Endothelial cell of umbilical vein (primary cell): ENCODE measurements around the gene SOX30. TPM values are rescaled to one million over a fixed set of nuclear protein-coding genes. Genes with fewer than 3 reads are reported as not detected.

ENCODE experiments used
- BruUV-seq: library from RNA; stranded (reverse); fragments of 400-500 nt; replicated peaks from 2 replicates; lab custom pipeline; 2021; lab: Mats Ljungman, UMichigan
- CTCF ChIA-PET: fragments of 300-600, 350-600 bp; sonication (Branson Sonifier 250); formaldehyde crosslinking; loops from one replicate; lab custom pipeline; 2021; ENCODE audit warnings: antibody characterized with exemption, inconsistent platforms; lab: Charles Lee
- POLR2A ChIA-PET: fragments of 300-600, 350-600 bp; sonication (Branson Sonifier 250); formaldehyde crosslinking; loops from one replicate; lab custom pipeline; 2021; ENCODE audit warnings: antibody characterized with exemption, inconsistent platforms; lab: Charles Lee
- DNase-seq: peaks from one replicate; pipeline ENCODE4 v3.0.0-alpha.2; 2011; ENCODE audit warnings: low read depth, low spot score
- FAIRE-seq: peaks from 2 replicates; lab custom pipeline; 2011; peaks lifted over from hg19 to GRCh38; lab: Jason Lieb, UNC
- H2AFZ ChIP-seq: 2 replicates; pipeline ENCODE4 v1.6.0; 2012; ENCODE audit warnings: low read depth, low read length, control low read depth, inconsistent platforms
- H3K27ac ChIP-seq: 2 replicates; pipeline ENCODE4 v1.5.1; 2011; ENCODE audit warnings: low read depth, mild to moderate bottlenecking, control low read depth, low read length, moderate library complexity; ENCODE audit not compliant: insufficient read depth
- H3K27me3 ChIP-seq, 2 experiments: 2 replicates each; pipeline versions ENCODE4 v1.6.0 to v1.6.1; 2011; ENCODE audit warnings: low read length in 2 of 2, mixed read lengths in 1 of 2; ENCODE audit not compliant: control insufficient read depth in 2 of 2, insufficient read depth in 2 of 2
- H3K36me3 ChIP-seq, 2 experiments: 2 replicates in 1 of 2; 3 replicates in 1 of 2; pipeline ENCODE4 v1.5.1; 2011; ENCODE audit warnings: low read length in 2 of 2, mild to moderate bottlenecking in 1 of 2, moderate library complexity in 1 of 2; ENCODE audit not compliant: control insufficient read depth in 2 of 2, insufficient read depth in 2 of 2; ENCODE audit errors: extremely low read depth in 1 of 2
- H3K4me1 ChIP-seq: 3 replicates; pipeline ENCODE4 v1.5.1; 2011; ENCODE audit warnings: mild to moderate bottlenecking, low read length; ENCODE audit not compliant: control insufficient read depth, insufficient read depth; ENCODE audit errors: extremely low read depth
- H3K4me2 ChIP-seq: 2 replicates; pipeline ENCODE4 v1.6.1; 2011; ENCODE audit warnings: low read length, control low read depth, mixed read lengths; ENCODE audit not compliant: insufficient read depth
- H3K4me3 ChIP-seq, 3 experiments: fragments of 200-600 bp in 1 of 3; sonication (generic), shearing (Covaris generic) in 1 of 3; replicated peaks in 1 of 3; 2 replicates each; pipeline ENCODE4 v1.5.1; 2011 to 2016; ENCODE audit warnings: control low read depth in 3 of 3, low read length in 3 of 3, mild to moderate bottlenecking in 2 of 3, inconsistent platforms in 1 of 3, low read depth in 1 of 3, moderate library complexity in 1 of 3; ENCODE audit not compliant: insufficient read depth in 1 of 3
- H3K79me2 ChIP-seq: 2 replicates; pipeline ENCODE4 v1.6.0; 2012; ENCODE audit warnings: low read length, inconsistent platforms; ENCODE audit not compliant: control insufficient read depth, insufficient read depth
- H3K9ac ChIP-seq: replicated peaks from 2 replicates; pipeline ENCODE3; 2011; ENCODE audit warnings: low read length, control low read depth; ENCODE audit not compliant: insufficient read depth; ENCODE audit errors: extremely low read depth
- H3K9me1 ChIP-seq: replicated peaks from 3 replicates; pipeline ENCODE4 v1.6.0; 2011; ENCODE audit warnings: mild to moderate bottlenecking, low read length; ENCODE audit not compliant: control insufficient read depth, insufficient read depth; ENCODE audit errors: extremely low read depth
- H3K9me3 ChIP-seq: replicated peaks from 2 replicates; pipeline ENCODE4 v1.5.1; 2012; ENCODE audit warnings: low read length, inconsistent platforms; ENCODE audit not compliant: control insufficient read depth, insufficient read depth
- H4K20me1 ChIP-seq: replicated peaks from 2 replicates; pipeline ENCODE3; 2011; ENCODE audit warnings: mild to moderate bottlenecking, low read length; ENCODE audit not compliant: control insufficient read depth, insufficient read depth; ENCODE audit errors: extremely low read depth
- CTCF ChIP-seq, 2 donors: IDR thresholded peaks; 1 replicate in 1 of 2; 2 replicates in 1 of 2; pipeline ENCODE4 v1.5.1; 2011; ENCODE audit warnings: low read length in 2 of 2, mild to moderate bottlenecking in 2 of 2, moderate library complexity in 2 of 2, control low read depth in 1 of 2, inconsistent platforms in 1 of 2, low read depth in 1 of 2; ENCODE audit not compliant: insufficient read depth in 1 of 2; ENCODE audit errors: extremely low read depth in 1 of 2
- EZH2 ChIP-seq: IDR thresholded peaks from 2 replicates; pipeline ENCODE4 v1.6.1; 2012; ENCODE audit warnings: borderline replicate concordance, low read depth, mild to moderate bottlenecking, moderate library complexity, low read length, inconsistent platforms; ENCODE audit not compliant: severe bottlenecking
- FOS ChIP-seq: IDR thresholded peaks from 2 replicates; pipeline ENCODE4 v1.6.1; 2011; ENCODE audit warnings: mild to moderate bottlenecking, low read length, moderate library complexity, borderline replicate concordance; ENCODE audit not compliant: insufficient read depth
- GATA2 ChIP-seq: IDR thresholded peaks from 2 replicates; pipeline ENCODE4 v1.7.0; 2011; ENCODE audit warnings: low read depth, mild to moderate bottlenecking, moderate library complexity, mixed read lengths, low read length; ENCODE audit not compliant: insufficient read length, insufficient read depth
- JUN ChIP-seq: IDR thresholded peaks from 2 replicates; pipeline ENCODE4 v1.6.1; 2011; ENCODE audit warnings: borderline replicate concordance, low read depth; ENCODE audit not compliant: insufficient read length, insufficient read depth
- MAX ChIP-seq: IDR thresholded peaks from 2 replicates; pipeline ENCODE4 v1.6.1; 2011; ENCODE audit not compliant: insufficient read depth, insufficient read length
- MYC ChIP-seq: IDR thresholded peaks from one replicate; pipeline ENCODE4 v1.6.1; 2011; ENCODE audit warnings: mild to moderate bottlenecking, low read depth, low read length
- POLR2A ChIP-seq: IDR thresholded peaks from 2 replicates; pipeline ENCODE4 v1.6.1; 2012; ENCODE audit warnings: low read depth, mild to moderate bottlenecking, control low read depth, low read length
- POLR2AphosphoS5 ChIP-seq: IDR thresholded peaks from 2 replicates; pipeline ENCODE4 v1.6.1; 2012; ENCODE audit warnings: low read depth, mild to moderate bottlenecking, control low read depth, low read length, moderate library complexity; ENCODE audit not compliant: insufficient read depth
- dilution Hi-C: fragments of 300-500 bp; cut with MboI; formaldehyde crosslinking; loops from one replicate; pipeline ENCODE4 v1.15.0; 2019; ENCODE audit warnings: low sequenced_read_pairs; ENCODE audit not compliant: extremely low pct_ligation_motif_present
- intact Hi-C: fragments of 100-400 bp; cut with micrococcal nuclease; formaldehyde crosslinking; loops from one replicate; pipeline ENCODE4 v1.10.0; 2022
- polyA plus RNA-seq, 4 experiments: library from polyadenylated mRNA; depleted of rRNA in 3 of 4; stranded (reverse) in 3 of 4; unstranded in 1 of 4; fragments of >200 nt; gene quantifications; 2 replicates each; pipeline versions ENCODE4 v1.2.1 to v1.2.3, GENCODE V29; 2011 to 2012; ENCODE audit warnings: missing spikeins in 1 of 4
- total RNA-seq: library from RNA; stranded (reverse); gene quantifications from 2 replicates; pipeline ENCODE4 v1.2.3, GENCODE V29; 2021

SOX30 gene
- total and polyA plus RNA-seq, 2 donors (not counting 3 experiments of a cell fraction or from before 2014, with no cell fraction given): not detected

GRCh38 chr5:157592594-157592993, 59.6 kb downstream of the SOX30 start:
- DNase-seq: peak; percentile 75
- peak overlapping the region; percentile 57 for H3K9ac ChIP-seq
- BruUV-seq: no TSS peak
- H3K79me2 ChIP-seq: no peaks in the 10 kb centered on the region
- H3K9me3 ChIP-seq: no peaks in the 10 kb centered on the region
- peak overlapping the region; percentile 94 for H3K4me2 ChIP-seq
- peaks cover 37% of the 10 kb centered on the region for H3K4me1 ChIP-seq
- intact Hi-C loops (loop anchor here (1.0 to 5.0 kb wide), 3 partner anchors 11 to 80 kb away; no protein-coding TSS in a partner anchor), dilution Hi-C loops (no loop called here)
- peak overlapping the region; percentile 89 for H2AFZ ChIP-seq
- peak overlapping the region; percentile 90 for H3K27ac ChIP-seq
- no peaks in the 10 kb centered on the region for H3K36me3 ChIP-seq
- H4K20me1 ChIP-seq: no peaks in the 10 kb centered on the region
- peak overlapping the region in 1 of 3 experiments; percentile 39 for H3K4me3 ChIP-seq
- CTCF ChIA-PET: interaction anchor here (0.6 to 1.7 kb wide), 8 partner anchors 10 to 126 kb away, joined by 3 to 6 read pairs (median 3); no protein-coding TSS in a partner anchor
- POLR2A ChIA-PET: interaction anchor here (0.8 kb wide), 1 partner anchor 85 kb away, joined by 3 read pairs; no protein-coding TSS in a partner anchor
- H3K27me3 ChIP-seq: no peaks in the 10 kb centered on the region
- peak; percentile 80 for FAIRE-seq
- TF ChIP-seq MYC: no peak
- TF ChIP-seq JUN: peak; percentile 33
- peak; percentile 77 for TF ChIP-seq GATA2
- peak; percentile 60 for TF ChIP-seq POLR2AphosphoS5
- TF ChIP-seq FOS: peak; percentile 61
- no peak for TF ChIP-seq EZH2
- no peak for TF ChIP-seq MAX
- no peak for TF ChIP-seq CTCF (IDR thresholded peaks at IDR 0.05; ENCODE audit: extremely low read depth in 1 of 2, insufficient read depth in 1 of 2, low read depth in 1 of 2, low read length in 2 of 2)
- TF ChIP-seq POLR2A: peak; percentile 48
- H3K9me1 ChIP-seq: no peaks in the 10 kb centered on the region
